ENCODE data around the gene CFAP251. TPM values are rescaled to one million over a fixed set of nuclear protein-coding genes. Genes with fewer than 3 reads are reported as not detected.

CFAP251 gene
- polyA plus RNA-seq, 1 donor (not counting 4 experiments of a cell fraction or from before 2014, with no cell fraction given) = 74.2 TPM

DNA sequence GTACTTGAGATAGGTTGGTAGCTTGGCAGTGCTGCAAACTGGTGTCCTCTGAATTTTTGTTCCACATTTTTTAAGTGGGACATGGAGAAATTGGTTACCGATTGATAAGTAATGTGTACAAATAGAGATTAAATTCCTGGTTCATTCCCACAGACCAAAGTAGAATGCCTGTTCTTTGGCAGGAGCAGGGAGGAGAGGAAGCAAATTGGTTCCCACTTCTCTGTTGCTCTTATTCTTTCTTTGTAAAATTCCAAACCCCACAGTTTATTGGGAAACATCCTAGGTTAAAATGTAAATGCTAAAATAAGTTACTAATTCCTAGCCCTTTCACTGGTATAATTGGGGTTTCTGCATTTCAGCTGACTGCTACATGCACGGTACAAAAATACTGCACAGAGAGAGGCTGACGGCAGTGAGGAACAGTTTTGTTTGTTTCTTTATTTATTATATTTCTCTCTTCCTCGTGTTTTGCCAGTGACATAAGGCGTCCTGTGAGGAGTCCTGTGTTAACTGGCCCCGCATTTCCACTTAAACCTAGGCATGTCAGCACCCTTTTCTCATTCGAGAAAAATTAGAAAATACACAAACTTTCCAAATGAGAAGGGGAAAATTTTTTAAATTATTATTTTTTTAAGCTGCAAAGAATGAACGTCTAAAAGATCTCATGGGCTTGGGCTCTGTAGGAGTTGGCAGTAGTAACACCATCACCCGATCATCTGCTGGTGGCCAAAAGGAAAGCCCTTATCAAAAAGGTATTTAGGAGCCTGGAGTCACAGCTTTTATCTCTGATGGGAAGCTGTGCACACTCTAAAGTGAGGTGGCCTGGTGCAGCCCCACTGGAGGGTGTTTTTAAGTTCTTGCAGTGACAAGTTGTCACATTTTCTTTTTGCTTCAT, 77.9 kb downstream of the CFAP251 start:
- Histone ChIP-seq H3K4me1 (ENCODE audit: control insufficient read depth, extremely low read depth, insufficient read depth, low read length) (peaks cover 22% of the 10 kb centered on the region), H3K9me3 (ENCODE audit: control insufficient read depth, low read depth, low read length) (no peaks in the 10 kb centered on the region), H4K20me1 (ENCODE audit: control insufficient read depth, extremely low read depth, insufficient read depth, low read length) (no peaks in the 10 kb centered on the region), H2AFZ (ENCODE audit: control insufficient read depth, low read length) (no peak overlapping the region), H3K9me1 (ENCODE audit: control insufficient read depth, extremely low read depth, insufficient read depth, low read length) (no peaks in the 10 kb centered on the region), H3K4me3 (ENCODE audit: control insufficient read depth in 2 of 3, extremely low read depth in 1 of 3, insufficient read depth in 2 of 3, low read depth in 1 of 3, low read length in 3 of 3) (no peak overlapping the region), H3K4me2 (ENCODE audit: control insufficient read depth, extremely low read depth, insufficient read depth, low read depth, low read length) (no peak overlapping the region), H3K36me3 (ENCODE audit: control insufficient read depth in 2 of 2, extremely low read depth in 1 of 2, insufficient read depth in 2 of 2, low read length in 2 of 2) (peaks cover 0 to 2% of the 10 kb centered on the region in 2 experiments), H3K9ac (ENCODE audit: control insufficient read depth, extremely low read depth, insufficient read depth, low read length) (no peak overlapping the region), H3K27me3 (ENCODE audit: control insufficient read depth, extremely low read depth, insufficient read depth, low read length) (no peaks in the 10 kb centered on the region), H3K79me2 (ENCODE audit: control insufficient read depth, insufficient read depth, low read length) (peaks cover 17% of the 10 kb centered on the region), H3K27ac (ENCODE audit: control insufficient read depth, insufficient read depth, low read length) (no peak overlapping the region)
- DNase-seq (ENCODE audit: low read depth, low spot score) (no peak), FAIRE-seq (no peak)
- no peak for TF ChIP-seq EZH2 (IDR thresholded peaks at IDR 0.05; ENCODE audit: low read length)
- TF ChIP-seq, protein P1, sequence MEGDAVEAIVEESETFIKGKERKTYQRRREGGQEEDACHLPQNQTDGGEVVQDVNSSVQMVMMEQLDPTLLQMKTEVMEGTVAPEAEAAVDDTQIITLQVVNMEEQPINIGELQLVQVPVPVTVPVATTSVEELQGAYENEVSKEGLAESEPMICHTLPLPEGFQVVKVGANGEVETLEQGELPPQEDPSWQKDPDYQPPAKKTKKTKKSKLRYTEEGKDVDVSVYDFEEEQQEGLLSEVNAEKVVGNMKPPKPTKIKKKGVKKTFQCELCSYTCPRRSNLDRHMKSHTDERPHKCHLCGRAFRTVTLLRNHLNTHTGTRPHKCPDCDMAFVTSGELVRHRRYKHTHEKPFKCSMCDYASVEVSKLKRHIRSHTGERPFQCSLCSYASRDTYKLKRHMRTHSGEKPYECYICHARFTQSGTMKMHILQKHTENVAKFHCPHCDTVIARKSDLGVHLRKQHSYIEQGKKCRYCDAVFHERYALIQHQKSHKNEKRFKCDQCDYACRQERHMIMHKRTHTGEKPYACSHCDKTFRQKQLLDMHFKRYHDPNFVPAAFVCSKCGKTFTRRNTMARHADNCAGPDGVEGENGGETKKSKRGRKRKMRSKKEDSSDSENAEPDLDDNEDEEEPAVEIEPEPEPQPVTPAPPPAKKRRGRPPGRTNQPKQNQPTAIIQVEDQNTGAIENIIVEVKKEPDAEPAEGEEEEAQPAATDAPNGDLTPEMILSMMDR (optimal IDR thresholded peaks at IDR 0.05 in 1 of 3, IDR thresholded peaks at IDR 0.05 in 1 of 3, conservative IDR thresholded peaks at IDR 0.05 in 1 of 3; ENCODE audit: extremely low read depth in 1 of 3, insufficient read depth in 2 of 3, low read length in 3 of 3) = no peak
- dilution Hi-C loops (cut with MboI; ENCODE audit: extremely low pct_ligation_motif_present, low sequenced_read_pairs) = no loop called here

DNA sequence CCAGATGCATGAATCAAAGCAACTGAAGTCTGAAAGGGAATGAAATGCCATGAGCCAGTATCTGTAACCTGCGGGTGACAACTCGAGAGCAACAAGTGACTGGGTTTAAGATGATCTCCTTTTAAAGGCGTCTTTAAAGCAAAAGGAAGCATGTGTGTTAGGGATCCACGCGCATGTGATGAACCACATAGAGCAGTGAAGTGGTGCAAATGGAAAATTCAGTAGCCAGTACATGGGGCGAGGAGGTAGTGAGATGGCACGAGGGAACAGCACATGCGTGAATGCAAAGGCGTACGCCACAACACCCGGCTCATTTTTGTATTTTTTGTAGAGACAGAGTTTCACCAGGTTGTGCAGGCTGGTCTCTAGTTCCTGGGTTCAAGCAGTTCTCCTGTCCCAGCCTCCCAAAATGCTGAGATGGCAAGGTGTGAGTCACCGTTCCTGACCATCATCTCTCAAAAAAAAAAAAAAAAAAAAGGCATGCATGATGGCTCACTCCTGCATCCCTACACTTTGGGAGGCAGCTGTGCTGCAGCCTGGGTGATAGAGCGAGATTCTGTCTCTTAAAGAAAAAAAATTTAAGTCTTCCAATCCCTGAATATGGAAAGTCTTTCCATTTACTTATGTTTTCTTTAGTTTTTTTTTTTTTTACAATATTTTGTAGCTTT, 78.7 kb downstream of the CFAP251 start:
- Histone ChIP-seq H3K9me1 (ENCODE audit: control insufficient read depth, extremely low read depth, insufficient read depth, low read length) (no peaks in the 10 kb centered on the region), H3K27ac (ENCODE audit: control insufficient read depth, insufficient read depth, low read length) (no peak overlapping the region), H2AFZ (ENCODE audit: control insufficient read depth, low read length) (no peak overlapping the region), H3K4me2 (ENCODE audit: control insufficient read depth, extremely low read depth, insufficient read depth, low read depth, low read length) (no peak overlapping the region), H3K27me3 (ENCODE audit: control insufficient read depth, extremely low read depth, insufficient read depth, low read length) (no peaks in the 10 kb centered on the region), H3K36me3 (ENCODE audit: control insufficient read depth in 2 of 2, extremely low read depth in 1 of 2, insufficient read depth in 2 of 2, low read length in 2 of 2) (peaks cover 0 to 2% of the 10 kb centered on the region in 2 experiments), H3K4me1 (ENCODE audit: control insufficient read depth, extremely low read depth, insufficient read depth, low read length) (peaks cover 21% of the 10 kb centered on the region), H3K9ac (ENCODE audit: control insufficient read depth, extremely low read depth, insufficient read depth, low read length) (no peak overlapping the region), H3K9me3 (ENCODE audit: control insufficient read depth, low read depth, low read length) (no peaks in the 10 kb centered on the region), H4K20me1 (ENCODE audit: control insufficient read depth, extremely low read depth, insufficient read depth, low read length) (no peaks in the 10 kb centered on the region), H3K79me2 (ENCODE audit: control insufficient read depth, insufficient read depth, low read length) (peaks cover 17% of the 10 kb centered on the region), H3K4me3 (ENCODE audit: control insufficient read depth in 2 of 3, extremely low read depth in 1 of 3, insufficient read depth in 2 of 3, low read depth in 1 of 3, low read length in 3 of 3) (no peak overlapping the region)
- DNase-seq (ENCODE audit: low read depth, low spot score) (no peak), FAIRE-seq (no peak)
- no peak for TF ChIP-seq EZH2 (IDR thresholded peaks at IDR 0.05; ENCODE audit: low read length)
- TF ChIP-seq, protein P1 (optimal IDR thresholded peaks at IDR 0.05 in 1 of 3, IDR thresholded peaks at IDR 0.05 in 1 of 3, conservative IDR thresholded peaks at IDR 0.05 in 1 of 3; ENCODE audit: extremely low read depth in 1 of 3, insufficient read depth in 2 of 3, low read length in 3 of 3) = no peak
- dilution Hi-C loops (cut with MboI; ENCODE audit: extremely low pct_ligation_motif_present, low sequenced_read_pairs) = no loop called here
